ENCODE measurements around the gene COPRS. TPM values are rescaled to one million over a fixed set of nuclear protein-coding genes. Genes with fewer than 3 reads are reported as not detected.

Gene COPRS
- polyA plus RNA-seq, 1 of the 3 experiments (the other 2 are of a cell fraction): 88.8 TPM

- H2AFZ ChIP-seq (ENCODE audit: low read depth): no peak overlapping the region
- POLR2A ChIA-PET: no interaction called here
- H3K79me2 ChIP-seq (ENCODE audit: insufficient read depth): peaks cover 47% of the 10 kb centered on the region
- H3K4me3 ChIP-seq (ENCODE audit: low read depth in 2 of 2, low read length in 1 of 2): 0 out of 4 replicates have a peak overlapping the region, but pooled peaks of 1 of the 2 experiments have one; percentile 76
- H3K9ac ChIP-seq: no peak overlapping the region
- H3K4me1 ChIP-seq (ENCODE audit: control insufficient read depth in 1 of 2, insufficient read depth in 2 of 2, low read depth in 1 of 2, low read length in 1 of 2): peaks cover 0 to 13% of the 10 kb centered on the region in 2 experiments; a peak in 2 of 4 replicates
- H3K27me3 ChIP-seq (ENCODE audit: insufficient read depth): no peaks in the 10 kb centered on the region
- peaks cover 9% of the 10 kb centered on the region; the same call in 1 of the 2 replicates for H4K20me1 ChIP-seq (ENCODE audit: insufficient read depth)
- TF ChIP-seq EZH2phosphoT487 (IDR thresholded peaks at IDR 0.05; ENCODE audit: borderline replicate concordance, low read depth) (no peak), SMC3 (IDR thresholded peaks at IDR 0.05; ENCODE audit: low read depth, low read length) (no peak), MAX (IDR thresholded peaks at IDR 0.05; ENCODE audit: low read depth) (no peak), ELF1 (IDR thresholded peaks at IDR 0.05) (no peak), CHD2 (IDR thresholded peaks at IDR 0.05; ENCODE audit: low read length, partially characterized antibody) (no peak), FOSL2 (IDR thresholded peaks at IDR 0.05; ENCODE audit: borderline replicate concordance, low read depth) (no peak), PBX3 (IDR thresholded peaks at IDR 0.05) (no peak), TEAD4 (IDR thresholded peaks at IDR 0.05; ENCODE audit: borderline replicate concordance, insufficient read depth) (no peak)
- no peak for DNase-seq
- H3K27ac ChIP-seq (ENCODE audit: low read depth in 2 of 2, low read length in 1 of 2): no peak overlapping the region
- H3K36me3 ChIP-seq (replicated peaks in 1 of 2; ENCODE audit: control insufficient read depth in 1 of 2, insufficient read depth in 2 of 2, low read length in 1 of 2): peaks cover 16 to 28% of the 10 kb centered on the region in 2 experiments
- 98% methylated on average over 4 of the region's 4 CpGs for WGBS (ENCODE audit: low lambda C conversion rate)
- peak overlapping the region; percentile 86; the same call in 1 of the 2 replicates for H3K4me2 ChIP-seq
- peaks cover 8% of the 10 kb centered on the region for H3F3A ChIP-seq (replicated peaks; ENCODE audit: insufficient read depth)
- CTCF ChIA-PET: interaction anchor here (1.8 to 4.1 kb wide), 3 partner anchors 14 to 323 kb away, joined by 4 to 24 read pairs (median 10); no protein-coding TSS in a partner anchor
- H3K9me3 ChIP-seq: no peaks in the 10 kb centered on the region
- H3K9me2 ChIP-seq: no peaks in the 10 kb centered on the region
Observed at GRCh38 chr17:31856750-31857149, 2.3 kb downstream of the COPRS start.

GRCh38 chr17:31854672-31855071 lies 4.4 kb downstream of the COPRS start:
- TF ChIP-seq SIN3A (IDR thresholded peaks at IDR 0.05; ENCODE audit: borderline replicate concordance, low read depth, low read length) (no peak), RAD21 (IDR thresholded peaks at IDR 0.05; ENCODE audit: low read length) (no peak), GATA2 (CRISPR knock-in tag; IDR thresholded peaks at IDR 0.05) (no peak), RCOR1 (IDR thresholded peaks at IDR 0.05; ENCODE audit: low read length) (no peak), PBX3 (IDR thresholded peaks at IDR 0.05) (no peak), NRF1 (IDR thresholded peaks at IDR 0.05; ENCODE audit: low read depth, low read length) (no peak)
- H3K4me3 ChIP-seq (ENCODE audit: low read depth in 2 of 2, low read length in 1 of 2): no peak overlapping the region
- DNase-seq: no peak
- no peak overlapping the region for H3K9ac ChIP-seq
- peaks cover 2% of the 10 kb centered on the region for H3F3A ChIP-seq (replicated peaks; ENCODE audit: insufficient read depth)
- H4K20me1 ChIP-seq (ENCODE audit: insufficient read depth): peaks cover 9% of the 10 kb centered on the region; the same call in 1 of the 2 replicates
- no peaks in the 10 kb centered on the region for H3K27me3 ChIP-seq (ENCODE audit: insufficient read depth)
- no peak overlapping the region for H3K4me2 ChIP-seq
- WGBS (ENCODE audit: low lambda C conversion rate): 97% methylated on average over 2 of the region's 2 CpGs
- no peak overlapping the region for H2AFZ ChIP-seq (ENCODE audit: low read depth)
- no peaks in the 10 kb centered on the region for H3K9me3 ChIP-seq
- H3K79me2 ChIP-seq (ENCODE audit: insufficient read depth): peaks cover 47% of the 10 kb centered on the region
- peaks cover 0 to 12% of the 10 kb centered on the region in 2 experiments; a peak in 2 of 4 replicates for H3K4me1 ChIP-seq (ENCODE audit: control insufficient read depth in 1 of 2, insufficient read depth in 2 of 2, low read depth in 1 of 2, low read length in 1 of 2)
- POLR2A ChIA-PET: no interaction called here
- no peaks in the 10 kb centered on the region for H3K9me2 ChIP-seq
- H3K36me3 ChIP-seq (replicated peaks in 1 of 2; ENCODE audit: control insufficient read depth in 1 of 2, insufficient read depth in 2 of 2, low read length in 1 of 2): peaks cover 18 to 28% of the 10 kb centered on the region in 2 experiments
- no peak overlapping the region for H3K27ac ChIP-seq (ENCODE audit: low read depth in 2 of 2, low read length in 1 of 2)
- CTCF ChIA-PET: interaction anchor here (4.1 kb wide), 1 partner anchor 12 kb away, joined by 24 read pairs; no protein-coding TSS in a partner anchor
